GM19395 (cell line): Measurements from ENCODE around the gene RFX5.

ENCODE experiments used
- ATAC-seq: cut with Tn5 transposase; IDR thresholded peaks from one replicate; pipeline ENCODE4 v1.9.1; 2021; ENCODE audit warnings: mild to moderate bottlenecking, moderate library complexity; ENCODE audit not compliant: unreplicated experiment

RFX5 gene

GRCh38 chr1:151325646-151326429, 21.2 kb downstream of the RFX5 start:
- no peak for ATAC-seq

GRCh38 chr1:151325231-151325630, 21.8 kb downstream of the RFX5 start:
- no peak for ATAC-seq

GRCh38 chr1:151324390-151324930, 22.6 kb downstream of the RFX5 start:
- no peak for ATAC-seq

DNA sequence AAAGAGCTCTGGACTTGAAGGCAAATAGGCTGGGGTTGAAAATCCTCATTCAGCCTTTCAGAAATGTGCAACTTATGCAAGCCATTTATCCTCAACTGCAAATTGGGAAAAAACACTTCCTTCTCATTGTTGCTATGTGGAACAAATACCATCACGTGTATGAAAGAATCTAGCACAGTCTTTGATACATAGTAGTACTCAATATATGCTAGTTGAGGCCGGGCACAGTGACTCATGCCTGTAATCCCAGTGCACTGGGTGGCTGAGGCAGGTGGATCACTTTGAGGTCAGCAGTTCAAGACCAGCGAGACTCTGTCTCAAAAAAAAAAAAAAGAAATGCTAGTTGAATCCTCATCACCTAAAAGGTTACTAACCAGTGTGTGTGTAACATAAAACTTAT, 28.1 kb downstream of the RFX5 start:
- ATAC-seq = no peak

DNA sequence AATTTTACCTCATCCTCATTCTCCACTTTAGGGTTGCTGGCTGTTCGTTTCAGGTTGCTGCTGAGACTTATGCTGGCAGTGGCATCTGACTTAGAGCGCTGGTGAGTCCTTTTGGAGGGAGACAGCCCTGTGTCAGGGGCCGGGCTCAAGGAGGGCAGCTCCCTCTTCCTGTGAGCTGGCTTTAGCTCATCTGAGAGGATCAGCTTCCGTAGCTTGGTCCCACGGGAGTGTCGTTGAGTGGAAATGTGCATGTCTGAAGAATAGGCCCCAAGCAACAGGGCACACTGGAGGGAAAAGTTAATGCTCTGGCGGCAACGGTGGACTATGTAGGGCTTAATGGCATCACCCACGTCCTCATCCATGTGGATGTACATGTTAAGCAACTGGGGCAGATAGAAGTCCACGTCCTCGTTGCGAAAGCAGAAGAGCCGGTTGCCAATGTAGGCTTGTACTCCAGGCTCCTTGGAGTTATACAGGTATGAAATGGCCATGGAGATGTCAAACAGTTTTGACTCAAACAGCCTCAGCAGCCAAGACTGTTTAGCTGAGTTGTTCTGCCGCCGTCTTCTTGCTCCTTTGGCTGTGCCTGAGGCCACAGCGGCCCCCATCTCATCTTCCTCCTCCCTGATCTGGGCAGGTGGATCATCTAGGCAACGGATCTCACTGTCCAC, 31.4 kb downstream of the RFX5 start:
- no peak for ATAC-seq

- ATAC-seq = no peak
Measured at GRCh38 chr1:151314137-151314875, 32.7 kb downstream of the RFX5 start.

DNA sequence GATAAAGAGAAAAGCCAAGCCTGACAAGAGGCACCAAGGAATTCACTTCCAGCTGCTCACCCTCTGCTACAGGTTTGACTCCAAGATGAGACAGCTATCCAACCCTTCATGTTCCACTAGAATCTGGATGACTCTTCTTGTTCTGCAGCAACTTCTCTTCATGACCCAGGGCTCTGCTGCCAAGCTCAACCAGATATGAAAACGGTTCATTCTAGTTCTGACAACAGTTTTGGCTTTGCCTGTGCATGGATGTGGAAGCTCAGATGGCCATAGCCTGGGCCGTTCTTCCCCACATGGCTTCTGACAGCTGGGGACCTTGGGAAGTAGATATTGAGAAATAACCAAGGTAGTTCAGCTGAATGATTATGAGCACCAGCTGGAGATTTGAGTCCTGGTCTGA, 33.6 kb downstream of the RFX5 start:
- no peak for ATAC-seq

GRCh38 chr1:151312826-151313225, 34.2 kb downstream of the RFX5 start:
- ATAC-seq = no peak

GRCh38 chr1:151312411-151312810, 34.6 kb downstream of the RFX5 start:
- ATAC-seq = no peak

GRCh38 chr1:151311589-151312331, 35.3 kb downstream of the RFX5 start:
- ATAC-seq = no peak

- ATAC-seq = no peak
Measured at GRCh38 chr1:151311011-151311410, 36.0 kb downstream of the RFX5 start.

DNA sequence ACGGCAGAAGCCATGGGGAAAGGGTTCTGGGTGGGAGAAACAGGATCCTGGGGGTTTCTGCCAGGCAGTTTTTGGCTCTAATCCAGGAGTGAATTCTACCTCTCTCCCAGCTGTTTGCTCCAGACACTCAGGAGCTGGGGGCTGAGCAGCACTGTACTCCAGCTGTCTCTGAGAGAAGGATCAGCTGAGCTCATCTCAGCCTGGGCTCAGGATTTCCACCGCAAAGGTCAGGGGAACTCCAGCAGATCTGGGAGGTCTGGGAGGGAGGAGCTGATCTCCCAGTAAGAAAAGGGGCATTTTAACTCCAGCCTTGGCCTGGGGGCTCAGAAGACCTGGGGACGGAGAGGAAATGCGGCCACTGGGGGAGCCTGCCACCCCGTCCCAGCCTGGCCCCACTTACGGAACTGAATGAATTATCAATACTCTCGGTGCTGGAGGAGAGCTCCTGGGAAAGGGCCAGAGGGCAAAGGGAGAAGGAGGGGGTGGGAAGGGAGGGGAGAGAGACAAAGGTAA, 37.2 kb downstream of the RFX5 start:
- no peak for ATAC-seq

DNA sequence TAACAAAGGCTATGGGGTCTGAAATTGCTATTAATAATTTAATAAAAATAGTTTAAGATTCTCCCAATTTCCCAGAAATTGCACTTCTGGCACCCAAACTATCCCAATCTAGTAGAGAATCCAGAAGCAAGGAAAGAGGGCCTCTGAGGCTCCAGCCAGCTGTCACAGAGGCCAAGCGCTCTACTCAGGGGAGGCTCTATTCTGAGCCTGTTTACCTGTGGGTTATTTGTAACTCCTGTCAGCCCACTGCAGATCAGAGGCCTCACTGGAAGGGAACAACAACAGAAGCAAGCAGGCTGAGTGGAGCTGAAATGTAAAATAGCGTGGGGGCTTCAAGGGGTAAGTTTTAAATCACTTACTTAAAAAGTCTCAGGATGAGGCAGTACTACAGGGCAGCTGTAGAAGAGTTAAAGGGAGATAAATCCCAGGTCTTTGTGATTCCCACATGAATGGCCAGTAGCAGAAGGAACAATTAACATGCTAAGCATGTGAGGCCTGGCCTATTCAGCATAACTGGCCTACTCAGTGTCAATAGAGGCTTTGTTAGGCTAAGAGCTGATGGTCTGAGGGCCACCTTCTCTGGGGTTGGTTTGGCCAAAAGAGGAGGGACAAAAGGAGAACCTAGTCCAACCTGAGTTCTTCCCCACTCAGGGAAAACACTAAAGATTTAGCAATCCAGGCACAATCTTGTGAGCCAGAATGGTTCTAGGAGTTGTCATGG, 52.1 kb downstream of the RFX5 start:
- no peak for ATAC-seq

GRCh38 chr1:151293093-151293492, 54.0 kb downstream of the RFX5 start:
- no peak for ATAC-seq

DNA sequence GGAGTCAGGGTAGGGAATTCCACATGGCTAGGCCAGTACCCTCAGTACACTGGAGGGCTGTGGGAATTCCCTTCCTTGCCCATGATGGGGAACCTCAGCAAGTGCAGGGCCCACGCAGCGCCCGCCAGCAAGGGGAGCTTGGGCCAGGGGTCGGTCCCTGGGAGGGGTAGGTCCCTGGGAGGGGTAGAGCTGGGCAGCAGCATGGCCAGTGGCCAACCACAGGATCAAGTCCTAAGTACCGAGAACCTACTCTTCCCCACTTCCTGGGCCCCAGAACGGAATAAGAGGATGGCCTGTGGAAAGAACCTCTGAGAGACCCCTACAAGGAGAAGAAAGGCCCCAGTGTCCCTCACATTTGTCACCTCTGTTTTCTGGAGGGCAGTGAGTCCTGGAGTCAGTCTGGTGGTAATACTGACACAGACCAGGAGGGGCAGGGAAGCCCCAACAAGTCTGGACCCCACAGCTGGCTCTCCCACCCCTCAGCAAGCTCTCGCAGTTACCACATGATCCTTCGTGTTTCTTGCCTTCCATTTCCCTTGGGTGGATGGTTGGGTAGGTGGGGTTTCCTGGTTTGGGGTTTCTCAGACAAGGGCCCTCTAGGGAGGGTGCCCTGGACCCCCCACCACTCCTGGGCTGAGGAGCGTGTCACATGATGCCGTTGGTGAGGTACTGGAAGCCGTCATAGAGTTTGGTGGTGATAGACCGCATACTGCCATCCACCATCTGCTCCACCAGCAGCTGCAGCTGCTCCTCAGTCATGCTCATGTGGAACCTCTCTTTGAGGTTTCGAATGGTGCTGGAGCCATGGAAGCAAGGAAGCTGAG, 54.6 kb downstream of the RFX5 start:
- no peak for ATAC-seq

- ATAC-seq = no peak
Measured at GRCh38 chr1:151290709-151291303, 56.2 kb downstream of the RFX5 start.
